Middle frontal gyrus (tissue), 1 donor: ENCODE data around the gene IMPDH1.

Experiments used
- DNase-seq: peaks from one replicate; pipeline ENCODE4 v3.0.0-alpha.2; 2015; ENCODE audit warnings: low spot score; ENCODE audit errors: extremely low spot score

The IMPDH1 gene

DNA sequence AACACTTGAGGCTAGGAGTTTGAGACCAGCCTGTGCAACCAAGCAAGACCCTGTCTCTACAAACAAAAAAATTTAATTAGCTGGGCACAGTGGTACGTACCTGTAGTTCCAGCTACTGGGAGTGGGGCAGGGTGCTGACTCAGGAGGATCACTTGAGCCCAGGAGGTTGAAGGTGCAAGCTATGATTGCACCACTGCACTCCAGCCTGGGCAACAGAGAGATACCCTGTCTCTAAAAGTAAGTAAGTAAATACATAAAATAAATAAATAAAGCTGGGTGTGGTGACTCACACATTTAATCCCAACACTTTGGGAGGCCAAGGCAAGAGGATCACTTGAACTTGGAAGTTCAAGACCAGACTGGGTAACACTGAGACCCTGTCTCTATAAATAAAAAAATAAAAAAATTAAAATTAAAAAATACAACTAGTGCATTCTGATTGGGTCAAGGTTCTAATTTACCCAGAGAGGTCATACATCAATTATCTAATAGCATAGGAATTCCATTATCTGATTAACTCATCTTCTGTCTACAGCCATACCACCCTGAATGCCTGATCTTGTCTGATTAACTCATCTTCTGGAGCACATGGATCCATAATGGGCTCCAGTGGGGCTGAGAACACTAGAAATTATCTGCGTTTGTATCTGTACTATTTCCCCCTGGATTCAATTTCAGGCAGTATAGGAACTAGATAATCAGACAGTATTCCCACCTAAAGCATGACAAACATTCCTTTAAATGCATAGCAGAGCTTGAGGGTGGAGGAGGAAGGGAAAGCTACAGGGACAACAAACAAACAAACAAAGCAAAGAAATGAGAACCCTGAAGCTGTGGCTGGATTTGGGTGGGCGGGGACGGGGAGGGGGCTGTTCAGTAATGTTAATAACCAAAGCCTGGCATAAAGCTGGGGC, 24.9 kb upstream of the IMPDH1 start:
- no peak for DNase-seq

DNA sequence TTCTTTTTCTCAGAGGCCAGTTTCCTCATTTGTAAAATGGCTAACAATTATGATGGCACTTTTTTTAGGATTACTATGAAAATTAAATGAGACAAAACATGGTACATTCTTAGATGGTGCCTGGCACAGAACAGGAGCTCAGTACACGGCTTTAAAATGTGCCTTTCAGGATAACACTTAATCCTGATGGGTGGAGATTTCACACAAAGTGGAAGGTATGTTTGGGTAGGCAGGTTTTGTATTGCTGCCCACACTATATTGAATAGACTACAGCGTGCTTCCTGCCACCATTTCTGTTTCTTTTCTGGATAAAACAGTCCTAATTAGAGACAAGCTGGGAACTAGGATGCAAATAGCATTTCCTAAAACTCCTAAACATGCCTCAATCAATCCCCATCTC, 22.0 kb upstream of the IMPDH1 start:
- DNase-seq = no peak

DNA sequence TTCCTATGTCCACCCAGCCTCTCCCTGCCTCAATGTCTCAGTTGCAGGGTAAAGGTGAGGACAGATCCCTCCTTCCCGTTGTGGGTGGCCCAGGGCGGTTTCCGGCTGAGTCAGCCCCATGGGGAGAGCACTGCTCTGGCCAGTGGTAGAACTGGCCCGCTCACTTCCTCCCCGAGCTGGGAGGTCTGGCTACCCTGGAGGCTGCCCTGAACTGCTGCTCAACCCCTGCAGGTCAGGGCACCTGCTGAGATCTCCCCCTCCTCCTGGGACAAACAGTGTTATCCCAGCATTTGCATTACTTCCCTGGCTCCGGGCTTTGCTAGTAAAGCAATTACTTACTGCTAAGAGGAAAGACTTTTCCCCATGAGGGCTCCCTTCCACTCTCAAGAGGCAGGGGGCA, 21.4 kb upstream of the IMPDH1 start:
- DNase-seq = no peak

DNA sequence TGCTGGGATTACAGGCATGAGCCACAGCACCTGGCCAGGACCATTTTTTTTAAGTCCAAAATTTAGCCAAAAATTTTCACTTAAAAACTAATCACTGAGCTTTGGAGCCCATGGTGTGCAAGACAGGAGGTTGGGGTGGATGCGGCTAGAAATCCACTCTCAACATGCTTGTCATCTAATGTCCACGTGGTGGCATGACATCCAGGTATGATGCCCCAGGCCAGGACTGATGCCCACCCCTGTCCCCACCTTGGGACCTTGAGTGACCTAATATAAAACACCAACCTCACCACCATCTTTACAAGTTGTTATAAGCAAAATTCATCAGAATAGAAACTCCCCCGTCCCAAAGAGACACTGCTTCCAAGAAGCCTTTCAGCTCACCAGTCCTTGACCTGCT, 20.4 kb upstream of the IMPDH1 start:
- no peak for DNase-seq

DNA sequence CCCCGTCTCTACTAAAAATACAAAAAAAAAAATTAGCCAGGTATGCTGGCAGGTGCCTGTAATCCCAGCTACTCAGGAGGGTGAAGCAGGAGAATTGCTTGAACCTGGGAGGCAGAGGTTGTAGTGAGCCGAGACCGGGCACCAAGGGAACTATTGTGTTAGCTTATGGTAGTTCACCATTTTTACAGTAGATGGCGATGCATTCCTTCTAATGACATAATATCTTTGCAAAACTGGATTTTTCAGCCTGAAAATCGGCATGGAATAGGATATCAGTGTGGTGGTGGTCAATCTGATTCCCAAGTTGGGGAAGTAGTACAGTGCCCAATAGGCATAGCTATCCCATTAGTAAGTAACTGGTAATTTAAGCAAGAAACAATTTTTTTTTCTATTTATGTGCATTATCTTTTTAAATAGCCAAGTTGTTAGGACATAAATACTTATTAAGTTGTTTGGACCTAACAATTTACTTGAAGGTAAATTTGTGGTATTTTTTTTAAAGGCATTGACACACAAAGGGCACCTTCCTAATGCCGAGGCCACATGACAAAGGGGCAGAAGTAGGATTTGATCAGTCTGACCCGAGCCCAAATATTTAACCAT, 17.6 kb upstream of the IMPDH1 start:
- peak; percentile 64 for DNase-seq

DNA sequence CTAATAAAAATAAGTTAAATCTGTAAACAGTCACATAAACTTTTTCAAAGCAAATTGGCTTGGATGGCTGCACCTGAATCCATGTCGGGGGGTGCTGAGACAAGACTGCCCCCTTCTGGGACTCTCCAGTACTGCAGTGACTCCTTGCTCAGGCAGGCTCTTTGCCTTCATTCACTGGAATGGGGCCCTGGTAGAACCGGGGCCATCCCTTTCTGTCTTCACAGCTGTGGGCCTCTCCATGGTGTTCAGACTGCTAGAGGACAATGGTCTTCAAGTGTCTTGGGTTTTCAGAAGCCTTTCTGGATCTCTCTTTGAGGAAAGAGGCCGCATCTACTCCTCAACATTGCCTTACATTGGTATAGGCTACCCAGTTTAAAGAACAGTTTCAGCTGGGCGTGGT, 16.1 kb upstream of the IMPDH1 start:
- DNase-seq = no peak

DNA sequence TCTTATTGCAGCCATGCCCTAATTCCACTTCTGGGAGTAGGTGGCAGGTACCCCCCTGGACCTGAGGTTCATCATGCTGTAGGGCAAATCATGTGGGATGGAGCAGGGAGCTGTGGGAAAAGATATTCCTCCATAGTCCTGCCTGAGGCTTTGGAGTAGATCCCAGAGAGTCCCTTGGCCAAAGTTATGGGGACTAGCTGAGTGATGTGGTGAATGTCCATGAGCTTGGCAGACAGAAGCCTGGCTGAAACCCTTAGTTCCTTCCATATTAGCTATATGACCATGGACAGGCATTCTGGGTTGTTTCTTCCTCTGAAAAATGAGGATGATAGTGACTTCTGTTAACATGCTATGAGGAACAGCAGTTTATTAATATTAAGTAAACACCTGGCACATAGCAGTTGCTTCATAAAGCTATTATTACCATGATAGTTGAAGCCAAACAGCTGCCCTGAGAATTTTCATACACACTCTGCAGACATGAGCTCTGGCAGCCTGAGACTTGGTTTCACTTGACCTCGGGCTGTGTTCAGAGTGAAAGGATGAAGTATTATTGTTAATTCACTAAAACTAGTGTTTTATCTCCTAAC, 15.0 kb upstream of the IMPDH1 start:
- DNase-seq = no peak

DNA sequence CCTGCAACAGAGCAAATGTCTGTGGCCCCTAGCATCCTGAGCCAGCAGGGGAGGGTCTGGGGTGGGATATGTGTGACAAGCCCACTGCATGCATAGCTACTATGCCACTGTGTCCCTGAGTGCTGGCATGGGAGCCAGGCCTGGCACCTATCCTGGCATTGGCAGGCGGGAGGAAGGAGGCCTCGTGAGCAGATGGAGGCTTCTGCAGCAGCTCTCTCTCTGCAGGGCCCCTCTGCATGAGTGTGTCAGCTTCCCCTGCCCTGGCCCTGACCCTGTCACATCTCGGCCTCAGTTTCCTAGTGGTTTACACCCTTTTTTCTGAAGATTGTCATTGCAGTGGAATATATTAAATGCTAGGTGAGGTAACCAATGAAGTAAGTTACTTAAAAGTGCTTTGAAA, 13.1 kb upstream of the IMPDH1 start:
- DNase-seq = no peak

DNA sequence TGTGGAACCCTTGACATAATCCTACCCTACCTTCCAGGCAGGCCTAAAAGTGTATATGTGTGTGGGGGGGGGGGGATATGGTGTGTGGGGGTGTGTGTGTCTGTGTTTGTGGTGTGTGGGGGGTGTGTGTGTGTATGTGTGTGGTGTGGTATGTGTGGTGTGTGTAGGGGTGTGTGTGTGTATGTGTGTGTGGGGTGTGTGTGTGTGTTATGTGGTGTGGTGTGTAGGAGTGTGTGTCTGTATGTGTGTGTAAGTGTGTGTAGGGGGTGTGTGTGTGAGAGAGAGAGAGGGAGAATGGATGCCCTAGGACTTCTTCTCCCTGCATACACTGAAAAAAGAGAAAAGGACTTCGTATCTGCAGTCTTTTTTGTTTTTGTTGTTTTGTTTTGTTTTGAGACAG, 12.3 kb upstream of the IMPDH1 start:
- DNase-seq = no peak

DNA sequence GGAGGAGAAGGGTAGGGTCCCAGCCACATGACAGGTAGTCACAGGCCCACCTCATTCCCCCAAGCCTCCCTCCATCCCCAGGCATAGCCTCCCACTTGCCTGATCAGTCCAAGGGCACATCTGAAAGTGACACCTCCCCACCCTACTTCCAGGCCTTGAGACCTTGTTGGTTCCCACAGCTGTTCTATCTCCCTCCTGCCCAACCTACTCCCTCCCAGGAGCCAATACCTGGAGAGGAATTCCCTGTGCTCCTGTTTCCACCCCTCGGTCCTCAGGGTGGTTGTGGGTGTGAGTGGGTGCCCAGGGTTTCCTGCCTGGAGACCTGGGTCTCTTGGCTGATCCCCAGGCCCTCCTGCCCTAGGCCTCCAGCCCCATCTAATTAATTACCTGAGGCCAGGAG, 11.6 kb upstream of the IMPDH1 start:
- DNase-seq = no peak

DNA sequence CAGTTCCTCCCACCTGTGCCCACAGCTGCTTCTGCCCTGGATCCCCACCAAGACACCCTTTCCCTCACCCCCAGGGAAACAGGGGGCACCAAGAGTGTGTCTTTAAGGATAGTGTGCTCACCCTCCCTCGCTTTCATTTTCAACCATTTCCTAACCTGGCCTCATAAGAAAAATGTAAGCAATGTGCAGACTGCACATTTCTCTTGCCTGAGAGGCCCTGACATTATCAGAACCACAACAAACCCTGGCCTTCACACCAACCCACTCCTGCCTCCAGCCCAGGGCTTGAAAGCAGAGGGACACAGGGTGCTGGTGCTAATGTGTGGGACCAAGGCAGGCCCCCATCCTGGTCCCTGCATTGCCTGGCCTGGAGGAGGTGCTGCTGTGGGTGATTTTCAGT, 11.0 kb upstream of the IMPDH1 start:
- no peak for DNase-seq

DNA sequence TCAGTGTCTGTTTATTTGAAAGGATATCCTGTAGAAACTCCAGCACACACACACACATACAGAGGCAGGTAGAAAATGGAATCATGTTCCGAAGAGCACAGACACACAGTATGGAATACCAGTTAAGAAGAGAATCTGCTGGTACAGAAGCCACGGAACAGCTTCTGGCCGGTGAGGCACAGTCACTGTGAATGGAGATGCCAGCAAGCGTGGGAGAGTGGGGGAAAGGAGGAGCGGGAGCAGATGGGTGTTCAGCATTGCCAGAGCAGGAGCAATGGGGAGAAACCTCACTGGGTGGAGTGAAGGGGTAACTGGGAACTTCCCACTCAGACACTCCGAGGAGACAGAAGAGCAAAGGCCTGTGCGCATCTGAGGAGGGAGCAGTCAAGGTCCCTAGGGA, 9.5 kb upstream of the IMPDH1 start:
- DNase-seq = no peak

DNA sequence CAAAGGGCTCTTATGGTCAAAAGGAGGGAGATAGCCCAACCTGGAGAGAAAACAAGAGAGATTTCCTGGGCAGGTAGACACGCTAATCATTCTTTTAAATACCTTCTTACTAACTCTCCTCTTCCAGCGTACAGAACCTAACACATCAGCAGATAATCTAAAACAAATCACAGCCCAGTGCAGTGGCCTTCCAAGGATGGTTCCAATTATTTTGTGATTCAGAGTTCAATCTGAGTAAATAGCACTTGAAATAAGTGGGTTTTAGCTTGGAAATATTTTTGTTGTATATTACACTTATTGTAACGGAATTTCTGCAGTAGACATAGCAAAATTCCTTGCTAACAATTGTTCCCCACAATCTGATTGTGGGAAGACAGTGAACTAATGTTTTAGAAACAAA, 7.3 kb upstream of the IMPDH1 start:
- no peak for DNase-seq

DNA sequence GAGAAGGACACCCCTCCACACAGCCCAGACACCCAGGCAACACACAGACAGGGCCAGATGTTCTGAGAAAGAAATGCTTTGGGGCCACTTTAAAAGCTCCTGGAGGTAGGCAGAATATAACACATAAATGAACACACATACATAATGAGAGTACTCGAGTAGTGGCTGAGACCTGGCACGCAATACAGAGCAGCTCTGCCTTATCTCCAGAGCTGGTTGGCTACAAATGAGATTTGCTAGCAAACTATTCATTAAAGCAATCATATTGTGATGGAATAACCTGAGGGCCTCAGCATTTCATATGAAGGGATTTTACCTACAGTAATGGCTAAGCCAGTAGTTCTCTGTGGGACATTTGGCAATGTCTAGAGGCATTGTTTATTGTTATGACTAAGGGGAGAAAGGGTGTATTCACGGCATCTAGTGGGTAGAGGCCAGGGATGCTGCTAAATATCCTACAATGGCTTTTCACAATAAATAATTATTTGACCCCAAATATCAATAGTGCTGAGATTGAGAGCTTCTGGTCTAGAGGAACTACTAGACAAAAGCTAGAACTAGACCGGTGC, 5.5 kb upstream of the IMPDH1 start:
- DNase-seq = no peak

DNA sequence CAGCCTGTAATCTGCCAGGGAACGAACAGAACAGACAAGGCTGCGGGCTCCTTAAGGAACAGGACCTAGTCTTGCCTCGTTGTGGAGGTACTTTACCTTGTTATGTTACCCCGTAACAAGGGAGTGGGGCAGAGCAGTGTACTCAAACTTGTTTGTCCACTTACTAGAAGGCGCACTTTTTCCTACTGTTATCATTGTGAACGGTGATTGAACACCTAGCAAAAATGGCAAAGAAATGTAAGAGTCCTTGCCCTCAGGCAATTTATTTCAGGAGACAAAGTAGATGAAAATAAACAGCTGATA, 620 bp upstream of the IMPDH1 start:
- DNase-seq = no peak

DNA sequence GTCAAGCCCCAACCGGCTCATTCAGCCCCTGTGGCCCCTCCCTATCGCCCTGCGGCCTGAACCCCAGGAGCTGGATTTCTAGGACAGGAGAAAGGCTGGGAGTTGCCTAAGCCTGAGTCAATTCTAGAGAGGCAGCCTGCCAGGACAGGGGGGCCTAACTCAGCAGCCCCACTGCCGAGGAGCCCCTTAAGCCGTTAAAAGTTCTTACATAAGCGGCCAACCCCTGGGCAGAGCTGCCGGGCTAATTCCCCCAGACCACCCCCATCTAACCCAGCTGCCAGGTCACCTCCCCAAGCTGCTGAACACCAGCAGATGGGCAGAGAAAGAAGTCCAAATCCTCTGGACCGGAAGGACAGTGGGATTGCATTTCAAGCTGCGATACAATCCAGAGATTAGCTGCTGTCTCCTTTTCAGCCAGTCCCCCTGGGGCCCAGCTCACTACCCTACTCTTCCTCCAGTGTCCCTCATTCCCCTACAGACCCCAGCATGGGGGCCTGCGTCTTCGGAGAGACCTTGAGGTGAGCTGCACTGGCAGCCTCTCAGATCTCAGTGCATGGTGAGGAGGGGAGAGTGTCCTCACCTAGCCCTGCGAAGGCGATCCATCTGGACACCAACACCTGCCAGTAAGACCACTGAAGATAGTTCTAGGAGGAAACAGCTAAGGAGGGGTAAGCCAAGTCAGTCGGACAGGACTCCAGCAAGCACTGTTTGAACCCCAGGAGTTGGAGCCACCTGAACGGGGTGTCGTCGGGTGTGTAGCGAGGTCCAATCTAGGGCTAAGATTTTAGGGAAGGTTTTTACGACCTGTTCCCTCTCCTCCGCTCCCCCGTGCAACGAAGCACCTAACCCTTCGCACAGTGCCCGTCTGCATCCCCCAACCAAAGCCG, 830 bp downstream of the IMPDH1 start:
- no peak for DNase-seq

DNA sequence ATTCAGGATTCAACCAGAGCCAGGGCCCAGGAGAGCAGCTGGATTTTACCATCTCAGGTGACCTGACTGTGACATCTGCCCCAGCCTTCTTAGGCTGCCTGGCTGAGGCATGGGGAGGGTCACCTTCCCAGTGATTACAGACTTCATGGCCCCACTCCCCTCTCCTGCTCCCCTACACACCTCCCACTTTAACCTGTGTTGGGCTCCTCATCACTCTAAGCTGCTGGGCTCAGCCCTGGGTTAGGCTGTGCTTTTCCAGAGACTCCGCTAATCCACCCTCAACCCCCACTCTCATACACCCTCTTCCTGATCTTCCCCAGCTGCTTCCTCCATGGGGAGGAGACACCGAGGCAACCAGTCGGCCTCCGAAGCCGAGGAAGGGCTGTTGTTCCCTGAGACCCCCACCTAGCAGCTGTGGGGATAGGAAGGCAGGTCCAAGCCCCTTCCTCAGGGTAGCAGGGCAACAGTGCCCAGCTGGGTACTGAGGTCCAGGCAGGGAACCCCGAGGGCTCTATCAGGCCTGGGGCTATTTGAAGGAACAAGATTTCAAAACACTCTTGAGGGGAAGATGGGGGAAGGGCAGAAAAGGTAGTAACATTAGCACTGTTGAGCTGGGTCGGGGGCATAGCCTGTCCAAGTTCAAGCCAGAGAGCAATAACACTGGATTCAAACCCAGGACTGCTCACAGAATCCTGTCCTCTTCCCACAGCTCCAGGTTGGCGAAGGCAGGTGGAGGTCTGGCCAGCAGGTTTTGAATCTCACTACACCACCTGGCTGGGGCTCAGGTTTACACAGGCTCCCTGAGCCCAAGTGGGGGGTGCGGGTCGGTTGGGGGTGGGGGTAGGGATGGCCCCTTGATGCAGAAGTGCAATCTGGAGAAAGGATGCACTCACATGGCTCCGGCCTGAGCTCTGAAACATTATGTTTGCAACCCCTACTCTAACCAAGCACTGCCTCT, 1.8 kb downstream of the IMPDH1 start:
- DNase-seq = no peak

DNA sequence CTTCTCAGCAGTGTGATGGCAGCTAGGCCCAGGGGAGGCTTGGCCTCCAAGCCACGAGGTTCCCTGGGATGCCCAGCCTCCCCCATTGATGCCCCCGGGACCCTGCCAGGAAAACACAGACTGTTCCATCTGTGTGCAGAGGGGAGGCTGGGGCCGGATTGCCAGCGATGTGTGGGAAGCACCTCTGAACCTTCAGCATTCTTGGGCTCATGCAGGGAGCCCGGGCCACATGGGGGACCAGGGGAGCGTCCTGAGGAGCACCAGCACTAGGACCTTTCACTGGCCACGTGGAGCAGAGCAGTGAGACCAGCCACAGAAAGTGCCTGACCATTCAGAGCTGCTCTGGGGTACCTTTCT, 2.6 kb downstream of the IMPDH1 start:
- no peak for DNase-seq

DNA sequence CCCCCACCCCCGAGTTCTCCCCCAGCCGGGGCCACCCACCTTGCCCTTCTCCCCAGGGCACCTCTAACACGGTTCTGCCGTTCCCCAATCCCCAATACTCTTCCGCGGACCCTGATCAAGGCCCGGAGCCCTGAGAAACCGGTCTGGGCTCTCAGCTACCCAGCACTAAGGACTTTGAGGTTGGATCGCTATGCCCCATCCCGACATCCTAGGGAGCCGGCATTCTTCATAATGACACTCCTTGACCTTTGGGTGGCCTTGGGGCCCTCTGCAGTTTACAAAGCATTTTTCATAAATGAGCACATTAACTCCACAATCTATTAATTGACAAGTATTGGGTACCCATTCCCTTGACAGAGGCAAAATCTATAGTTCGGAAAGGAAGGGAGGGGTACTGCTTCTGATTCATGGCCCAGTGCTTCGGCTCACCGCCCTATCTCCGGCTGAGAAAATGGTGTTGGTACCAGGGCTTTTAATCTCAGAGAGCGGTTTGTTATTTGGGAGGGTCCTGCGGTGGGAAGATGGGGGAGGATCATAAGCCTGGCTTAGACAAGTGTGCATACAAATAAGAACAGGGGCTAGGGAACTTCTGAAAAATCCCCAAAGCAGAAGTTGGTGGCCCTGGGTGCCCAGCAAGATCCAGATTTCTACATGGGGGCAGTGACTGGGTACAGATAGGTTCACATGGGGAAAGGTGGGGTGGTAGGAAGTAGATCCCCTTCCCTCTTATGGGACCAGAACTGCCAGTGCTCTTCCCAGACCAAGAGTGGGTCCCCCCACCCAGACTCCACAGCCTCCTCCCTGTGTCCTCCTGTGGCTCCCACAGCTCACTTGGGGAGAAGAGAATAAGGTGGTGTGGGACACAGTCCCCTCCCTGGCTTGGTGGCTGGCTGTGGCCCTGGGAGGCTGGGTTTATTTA, 3.2 kb downstream of the IMPDH1 start:
- DNase-seq = no peak
